Adipocyte (in vitro differentiated cells): Measurements from ENCODE around the gene SELPLG.

Experiments
- DNase-seq: peaks from one replicate; pipeline ENCODE4 v3.0.0-alpha.2; 2015; ENCODE audit warnings: low read depth
- H3K27me3 ChIP-seq: replicated peaks from 2 replicates; pipeline ENCODE4 v1.7.0; 2013; ENCODE audit warnings: mild to moderate bottlenecking, low read length, moderate library complexity; ENCODE audit not compliant: control insufficient read depth, insufficient read depth
- H3K36me3 ChIP-seq: 2 replicates; pipeline ENCODE4 v1.7.0; 2013; ENCODE audit warnings: low read length, mild to moderate bottlenecking, moderate library complexity; ENCODE audit not compliant: control insufficient read depth, insufficient read depth, severe bottlenecking
- H3K4me1 ChIP-seq: 2 replicates; pipeline ENCODE4 v1.7.0; 2013; ENCODE audit warnings: mild to moderate bottlenecking, low read length, moderate library complexity; ENCODE audit not compliant: control insufficient read depth, insufficient read depth
- H3K4me3 ChIP-seq: 2 replicates; pipeline ENCODE4 v1.7.0; 2013; ENCODE audit warnings: mild to moderate bottlenecking, low read length, moderate library complexity
- H3K9ac ChIP-seq: 2 replicates; pipeline ENCODE4 v1.7.0; 2013; ENCODE audit warnings: mild to moderate bottlenecking, low read length, moderate library complexity
- H3K9me3 ChIP-seq: 2 replicates; pipeline ENCODE4 v1.7.0; 2013; ENCODE audit warnings: mild to moderate bottlenecking, low read length, moderate library complexity; ENCODE audit not compliant: control insufficient read depth

Gene SELPLG

DNA sequence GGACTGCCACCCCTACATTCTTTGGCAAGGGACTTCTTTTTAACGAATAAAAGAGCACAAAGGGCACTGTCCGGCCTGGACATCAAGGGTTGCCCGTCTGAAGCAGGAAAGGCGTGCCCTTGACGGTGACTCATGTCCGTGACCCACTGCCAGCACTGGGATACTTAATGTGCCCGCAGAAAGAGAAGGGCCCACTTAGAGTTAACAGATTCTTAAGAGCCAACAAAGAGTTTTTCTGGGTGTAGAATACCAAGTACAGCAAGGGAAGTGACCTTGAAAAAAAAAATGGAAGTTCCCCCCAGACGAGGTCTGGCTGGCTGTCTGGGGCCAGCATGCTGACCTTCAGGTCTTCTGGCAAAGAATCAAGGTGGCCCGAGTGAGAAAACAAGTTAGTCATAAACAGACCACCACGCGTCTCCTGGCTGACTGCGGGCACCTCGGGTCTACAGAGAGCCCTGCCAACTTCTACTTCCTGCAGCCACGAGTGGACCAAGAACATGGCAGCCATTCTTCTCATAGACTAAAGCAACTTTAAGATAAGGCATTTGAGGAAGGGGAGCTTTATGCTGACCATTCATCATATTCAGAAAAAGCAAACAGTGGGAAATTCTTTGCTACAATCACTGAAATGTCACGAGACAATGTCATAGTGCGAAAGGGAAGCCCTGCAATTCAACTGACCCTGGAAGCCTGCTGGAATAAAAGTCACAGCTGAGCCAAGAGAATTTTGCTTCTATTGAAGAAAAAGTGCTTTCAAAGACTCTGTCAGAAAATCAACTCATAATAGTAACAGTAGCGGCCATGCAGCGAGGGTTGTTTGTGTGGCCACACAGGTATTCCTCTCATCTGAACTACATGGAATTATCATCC is 10.5 kb upstream of the SELPLG start:
- Histone ChIP-seq H3K36me3 (peaks cover 71% of the 10 kb centered on the region), H3K9me3 (no peaks in the 10 kb centered on the region), H3K4me3 (no peak overlapping the region), H3K9ac (no peak overlapping the region), H3K27me3 (no peaks in the 10 kb centered on the region), H3K4me1 (peaks cover 63% of the 10 kb centered on the region)
- DNase-seq, result no peak

GRCh38 chr12:108642899-108643654 is 9.4 kb upstream of the SELPLG start:
- Histone ChIP-seq H3K9ac (no peak overlapping the region), H3K27me3 (no peaks in the 10 kb centered on the region), H3K9me3 (no peaks in the 10 kb centered on the region), H3K36me3 (peaks cover 60% of the 10 kb centered on the region), H3K4me3 (no peak overlapping the region), H3K4me1 (peaks cover 63% of the 10 kb centered on the region)
- DNase-seq, result no peak

DNA sequence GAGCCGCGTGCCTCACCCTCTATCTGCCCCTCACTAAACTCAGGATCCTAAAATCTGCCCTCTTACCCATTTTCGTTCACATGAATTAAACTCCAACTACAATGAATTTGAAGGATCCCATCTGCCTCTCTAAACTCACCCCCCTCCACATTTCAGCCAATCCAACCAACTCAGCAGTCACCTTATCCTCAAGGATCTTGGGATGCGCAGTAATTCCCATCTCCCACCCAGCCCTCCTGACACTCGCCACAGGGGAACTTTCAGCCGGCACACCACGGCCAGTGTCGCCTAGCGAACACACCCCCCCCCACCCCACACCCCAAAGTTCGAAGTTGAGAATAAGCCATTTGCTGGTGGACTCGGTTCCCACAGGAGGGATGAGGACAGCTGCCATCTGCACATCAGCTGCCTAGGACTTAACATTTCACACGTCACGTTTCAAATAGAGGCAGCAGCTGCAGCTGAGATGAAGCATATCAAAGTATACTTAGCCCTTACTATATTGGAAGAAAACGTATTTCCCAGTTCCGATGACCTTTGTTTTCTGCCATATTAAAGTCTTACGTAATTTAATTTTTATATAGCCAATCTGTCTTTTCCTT is 8.7 kb upstream of the SELPLG start:
- no peak for DNase-seq

GRCh38 chr12:108641446-108642268 is 8.0 kb upstream of the SELPLG start:
- H3K4me3 ChIP-seq, result no peak overlapping the region
- DNase-seq, result no peak
- H3K27me3 ChIP-seq, result no peaks in the 10 kb centered on the region
- H3K9me3 ChIP-seq, result no peaks in the 10 kb centered on the region
- no peak overlapping the region for H3K9ac ChIP-seq
- H3K4me1 ChIP-seq, result peaks cover 56% of the 10 kb centered on the region
- H3K36me3 ChIP-seq, result peaks cover 47% of the 10 kb centered on the region

More for the DNA sequence above, 8.7 kb upstream of the SELPLG start:
- no peak overlapping the region for H3K4me3 ChIP-seq
- H3K9me3 ChIP-seq, result no peaks in the 10 kb centered on the region
- H3K36me3 ChIP-seq, result peaks cover 54% of the 10 kb centered on the region
- no peak overlapping the region for H3K9ac ChIP-seq
- peaks cover 63% of the 10 kb centered on the region for H3K4me1 ChIP-seq
- H3K27me3 ChIP-seq, result no peaks in the 10 kb centered on the region

GRCh38 chr12:108640802-108641445 is 7.2 kb upstream of the SELPLG start:
- no peaks in the 10 kb centered on the region for H3K27me3 ChIP-seq
- H3K9ac ChIP-seq, result no peak overlapping the region
- H3K4me3 ChIP-seq, result no peak overlapping the region
- peaks cover 39% of the 10 kb centered on the region for H3K36me3 ChIP-seq
- peaks cover 56% of the 10 kb centered on the region for H3K4me1 ChIP-seq
- no peak for DNase-seq
- no peaks in the 10 kb centered on the region for H3K9me3 ChIP-seq

DNA sequence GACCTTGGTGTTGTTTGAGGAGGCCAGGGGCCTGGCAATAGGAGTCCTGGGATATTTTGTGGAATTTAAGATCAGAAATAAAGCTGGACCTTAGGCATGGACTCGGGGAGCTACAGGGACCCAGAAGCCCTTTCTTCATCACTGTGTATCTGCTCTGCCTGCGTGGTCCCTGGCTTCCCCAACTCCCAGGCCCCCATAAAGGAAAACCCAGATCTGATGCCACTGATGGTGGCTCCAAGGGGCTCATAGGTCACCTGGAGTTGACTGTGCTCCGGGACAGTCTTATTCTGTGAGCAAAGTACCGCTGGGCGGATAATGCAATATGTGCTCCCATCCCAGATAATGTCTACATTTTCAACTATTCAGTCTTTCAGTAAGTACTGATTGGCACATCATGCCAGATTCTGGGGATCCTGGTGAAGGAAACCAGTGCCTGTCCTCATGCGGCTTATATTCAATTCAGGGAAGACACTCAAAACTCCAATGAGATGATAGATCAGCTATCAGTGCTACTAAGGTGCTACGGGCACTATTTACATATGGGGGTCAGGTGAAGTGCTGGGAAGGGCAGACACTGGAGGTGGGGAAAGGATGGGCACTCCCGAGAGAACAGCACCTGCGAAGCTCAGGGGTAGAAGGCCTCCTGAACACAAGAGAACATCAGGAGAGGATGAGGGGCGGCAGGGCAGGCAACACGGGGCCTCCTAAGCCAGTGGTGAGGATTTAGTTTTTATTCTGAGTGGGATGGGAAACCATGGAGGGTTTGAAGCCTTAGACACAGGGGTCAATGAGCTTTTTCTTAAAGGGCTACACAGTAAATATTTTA is 5.5 kb upstream of the SELPLG start:
- H3K36me3 ChIP-seq, result peaks cover 22% of the 10 kb centered on the region
- peak overlapping the region; percentile 66 for H3K9ac ChIP-seq
- DNase-seq, result no peak
- no peak overlapping the region for H3K4me3 ChIP-seq
- no peaks in the 10 kb centered on the region for H3K27me3 ChIP-seq
- H3K4me1 ChIP-seq, result peaks cover 56% of the 10 kb centered on the region
- no peaks in the 10 kb centered on the region for H3K9me3 ChIP-seq

GRCh38 chr12:108638141-108638827 is 4.6 kb upstream of the SELPLG start:
- Histone ChIP-seq H3K4me1 (peaks cover 56% of the 10 kb centered on the region), H3K4me3 (no peak overlapping the region), H3K27me3 (no peaks in the 10 kb centered on the region), H3K9ac (peak overlapping the region; percentile 66), H3K36me3 (peaks cover 14% of the 10 kb centered on the region), H3K9me3 (no peaks in the 10 kb centered on the region)
- no peak for DNase-seq

GRCh38 chr12:108637222-108637971 is 3.7 kb upstream of the SELPLG start:
- no peak for DNase-seq
- no peaks in the 10 kb centered on the region for H3K27me3 ChIP-seq
- peak overlapping the region; percentile 66 for H3K9ac ChIP-seq
- H3K4me3 ChIP-seq, result no peak overlapping the region
- H3K4me1 ChIP-seq, result peaks cover 52% of the 10 kb centered on the region
- no peaks in the 10 kb centered on the region for H3K9me3 ChIP-seq
- peaks cover 7% of the 10 kb centered on the region for H3K36me3 ChIP-seq
